Loucy (cell line): ENCODE data around the gene ASB9.

Source experiments
- H2AFZ ChIP-seq: fragments of 200-600 bp; sonication (generic); 2 replicates; pipeline ENCODE4 v1.6.0; 2016; ENCODE audit warnings: antibody characterized with exemption, mild to moderate bottlenecking, low read length, moderate library complexity
- H3F3A ChIP-seq: fragments of 200-600 bp; 2 replicates; pipeline ENCODE4 v1.6.0; 2016; ENCODE audit warnings: antibody characterized with exemption, low read depth, mild to moderate bottlenecking
- H3K27me3 ChIP-seq: fragments of 200-600 bp; sonication (generic); 2 replicates; pipeline ENCODE4 v1.6.1; 2014; ENCODE audit warnings: low read length, mild to moderate bottlenecking; ENCODE audit not compliant: insufficient read depth, poor library complexity, severe bottlenecking
- H3K36me3 ChIP-seq: fragments of 200-600 bp; sonication (generic); 2 replicates; pipeline ENCODE4 v1.6.1; 2016; ENCODE audit warnings: low read length; ENCODE audit not compliant: insufficient read depth
- H3K4me1 ChIP-seq: fragments of 200-600 bp; sonication (generic); 2 replicates; pipeline ENCODE4 v1.5.1; 2014; ENCODE audit warnings: low read length, mild to moderate bottlenecking; ENCODE audit not compliant: insufficient read depth, poor library complexity, severe bottlenecking
- H3K4me2 ChIP-seq: fragments of 200-600 bp; sonication (generic); 2 replicates; pipeline ENCODE4 v1.6.0; 2014; ENCODE audit warnings: antibody characterized with exemption, low read length, low read depth, mild to moderate bottlenecking; ENCODE audit not compliant: poor library complexity, severe bottlenecking
- H3K4me3 ChIP-seq: fragments of 200-600 bp; sonication (generic); 2 replicates; pipeline ENCODE4 v1.5.1; 2014; ENCODE audit warnings: low read length, mild to moderate bottlenecking, mixed read lengths; ENCODE audit not compliant: poor library complexity, severe bottlenecking
- H3K79me2 ChIP-seq: fragments of 200-600 bp; sonication (generic); 2 replicates; pipeline ENCODE4 v1.6.1; 2014; ENCODE audit warnings: low read length; ENCODE audit not compliant: insufficient read depth
- H3K9ac ChIP-seq: fragments of 200-600 bp; sonication (generic); 2 replicates; pipeline ENCODE4 v1.6.0; 2014; ENCODE audit warnings: mild to moderate bottlenecking, low read depth, low read length, moderate library complexity; ENCODE audit not compliant: poor library complexity, severe bottlenecking
- H3K9me2 ChIP-seq: fragments of 200-600 bp; sonication (generic); replicated peaks from 2 replicates; pipeline ENCODE4 v1.6.1; 2016; ENCODE audit warnings: low read depth, low read length, mixed read lengths
- H3K9me3 ChIP-seq: fragments of 200-600 bp; sonication (generic); 2 replicates; pipeline ENCODE4 v1.6.1; 2014; ENCODE audit warnings: mild to moderate bottlenecking, antibody characterized with exemption, low read length, low read depth; ENCODE audit not compliant: insufficient read depth
- H4K20me1 ChIP-seq: fragments of 200-600 bp; sonication (generic); 2 replicates; pipeline ENCODE4 v1.6.0; 2014; ENCODE audit warnings: antibody characterized with exemption, low read length, mild to moderate bottlenecking; ENCODE audit not compliant: insufficient read depth, poor library complexity, severe bottlenecking
- EZH2phosphoT487 ChIP-seq: fragments of 200-600 bp; IDR thresholded peaks from 2 replicates; pipeline ENCODE4 v1.6.1; 2018; ENCODE audit warnings: antibody characterized with exemption, mild to moderate bottlenecking, moderate library complexity, borderline replicate concordance
- TF ChIP-seq, protein P1 (sequence below): fragments of 200-600 bp; sonication (generic); conservative IDR thresholded peaks from 2 replicates; pipeline ENCODE4 v1.5.1; 2014; ENCODE audit warnings: mild to moderate bottlenecking, antibody characterized with exemption, low read length

The ASB9 gene

DNA sequence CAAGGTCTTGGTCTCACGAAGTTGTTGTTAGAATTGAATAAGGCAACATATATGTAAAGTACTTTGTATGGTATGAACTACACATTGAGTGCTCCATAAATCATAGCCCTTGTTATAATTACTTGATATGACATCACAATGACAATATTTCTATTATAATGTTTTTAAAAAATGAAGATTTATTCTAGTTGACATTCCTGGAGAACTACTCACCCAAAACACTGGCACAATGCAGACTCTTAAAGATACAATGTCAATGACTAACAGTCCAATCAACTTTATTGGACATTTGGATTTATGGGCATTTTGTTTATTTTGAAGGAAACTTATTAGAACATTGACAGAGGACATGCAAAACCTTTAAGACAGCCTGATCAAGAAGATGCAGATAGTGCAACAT is 55.3 kb downstream of the ASB9 start:
- Histone ChIP-seq H3K4me1 (no peaks in the 10 kb centered on the region), H3K4me3 (no peak overlapping the region), H3K9me3 (no peaks in the 10 kb centered on the region), H2AFZ (no peak overlapping the region), H3F3A (no peaks in the 10 kb centered on the region), H3K79me2 (no peaks in the 10 kb centered on the region), H4K20me1 (no peaks in the 10 kb centered on the region), H3K9ac (no peak overlapping the region), H3K9me2 (no peaks in the 10 kb centered on the region), H3K27me3 (no peaks in the 10 kb centered on the region), H3K4me2 (no peak overlapping the region), H3K36me3 (no peaks in the 10 kb centered on the region)
- TF ChIP-seq EZH2phosphoT487, result no peak
- TF ChIP-seq, protein P1, sequence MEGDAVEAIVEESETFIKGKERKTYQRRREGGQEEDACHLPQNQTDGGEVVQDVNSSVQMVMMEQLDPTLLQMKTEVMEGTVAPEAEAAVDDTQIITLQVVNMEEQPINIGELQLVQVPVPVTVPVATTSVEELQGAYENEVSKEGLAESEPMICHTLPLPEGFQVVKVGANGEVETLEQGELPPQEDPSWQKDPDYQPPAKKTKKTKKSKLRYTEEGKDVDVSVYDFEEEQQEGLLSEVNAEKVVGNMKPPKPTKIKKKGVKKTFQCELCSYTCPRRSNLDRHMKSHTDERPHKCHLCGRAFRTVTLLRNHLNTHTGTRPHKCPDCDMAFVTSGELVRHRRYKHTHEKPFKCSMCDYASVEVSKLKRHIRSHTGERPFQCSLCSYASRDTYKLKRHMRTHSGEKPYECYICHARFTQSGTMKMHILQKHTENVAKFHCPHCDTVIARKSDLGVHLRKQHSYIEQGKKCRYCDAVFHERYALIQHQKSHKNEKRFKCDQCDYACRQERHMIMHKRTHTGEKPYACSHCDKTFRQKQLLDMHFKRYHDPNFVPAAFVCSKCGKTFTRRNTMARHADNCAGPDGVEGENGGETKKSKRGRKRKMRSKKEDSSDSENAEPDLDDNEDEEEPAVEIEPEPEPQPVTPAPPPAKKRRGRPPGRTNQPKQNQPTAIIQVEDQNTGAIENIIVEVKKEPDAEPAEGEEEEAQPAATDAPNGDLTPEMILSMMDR, result no peak

- Histone ChIP-seq H3K4me1 (no peaks in the 10 kb centered on the region), H3K9me2 (no peaks in the 10 kb centered on the region), H2AFZ (no peak overlapping the region), H3K9ac (no peak overlapping the region), H3K4me3 (no peak overlapping the region), H3F3A (no peaks in the 10 kb centered on the region), H4K20me1 (no peaks in the 10 kb centered on the region), H3K27me3 (no peaks in the 10 kb centered on the region), H3K36me3 (no peaks in the 10 kb centered on the region), H3K4me2 (no peak overlapping the region), H3K79me2 (no peaks in the 10 kb centered on the region), H3K9me3 (no peaks in the 10 kb centered on the region)
- TF ChIP-seq, protein P1, result no peak
- no peak for TF ChIP-seq EZH2phosphoT487
Measured at GRCh38 chrX:15209096-15209495, 60.8 kb downstream of the ASB9 start.

DNA sequence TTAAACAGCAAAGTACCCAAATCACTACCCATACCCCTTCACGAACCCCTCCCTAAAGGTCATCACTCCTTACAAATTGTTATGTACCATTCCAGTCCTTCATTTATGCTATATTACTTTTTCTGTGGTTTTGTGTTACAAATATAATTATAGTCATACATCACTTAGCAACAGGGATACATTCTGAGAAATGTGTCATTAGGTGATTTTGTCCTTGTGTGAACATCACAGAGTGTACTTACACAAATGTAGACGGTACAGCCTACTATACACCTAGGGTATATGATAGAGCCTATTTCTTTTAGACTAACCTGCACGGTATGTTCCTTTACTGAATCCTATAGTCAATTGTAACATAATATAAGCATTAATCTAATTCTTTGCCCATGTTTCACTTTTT is 61.9 kb downstream of the ASB9 start:
- Histone ChIP-seq H3K79me2 (no peaks in the 10 kb centered on the region), H3K36me3 (no peaks in the 10 kb centered on the region), H4K20me1 (no peaks in the 10 kb centered on the region), H2AFZ (no peak overlapping the region), H3K4me2 (no peak overlapping the region), H3K4me1 (no peaks in the 10 kb centered on the region), H3K4me3 (no peak overlapping the region), H3K9me2 (no peaks in the 10 kb centered on the region), H3K9me3 (no peaks in the 10 kb centered on the region), H3K27me3 (no peaks in the 10 kb centered on the region), H3K9ac (no peak overlapping the region), H3F3A (no peaks in the 10 kb centered on the region)
- TF ChIP-seq, protein P1, result no peak
- no peak for TF ChIP-seq EZH2phosphoT487
